Activated CD4-positive, alpha-beta memory T cell treated with anti-CD3 and anti-CD28 coated beads for 36 hours (primary cell): ENCODE data around the gene RFFL. TPM values are rescaled to one million over a fixed set of nuclear protein-coding genes. Genes with fewer than 3 reads are reported as not detected.

Source experiments
- CTCF ChIA-PET: fragments of 350-600 bp; sonication (Branson Sonifier 250); formaldehyde crosslinking; loops from one replicate; lab custom pipeline; 2021; ENCODE audit warnings: antibody characterized with exemption, inconsistent platforms; lab: Charles Lee
- POLR2A ChIA-PET: fragments of 350-600 bp; sonication (Branson Sonifier 250); formaldehyde crosslinking; loops from one replicate; lab custom pipeline; 2021; ENCODE audit warnings: antibody characterized with exemption; lab: Charles Lee
- DNase-seq: peaks from one replicate; pipeline ENCODE4 v3.0.0-alpha.2; 2020
- H3K27ac Mint-ChIP-seq: one replicate; pipeline ENCODE4 v1.8.0; 2021; ENCODE audit warnings: mixed read lengths
- H3K27me3 Mint-ChIP-seq: one replicate; pipeline ENCODE4 v1.8.0; 2021; ENCODE audit warnings: mixed read lengths
- H3K36me3 Mint-ChIP-seq: one replicate; pipeline ENCODE4 v1.8.0; 2021; ENCODE audit warnings: mixed read lengths
- H3K4me1 Mint-ChIP-seq: one replicate; pipeline ENCODE4 v1.8.0; 2021; ENCODE audit warnings: low read depth, mixed read lengths
- H3K4me3 Mint-ChIP-seq: one replicate; pipeline ENCODE4 v1.8.0; 2021; ENCODE audit warnings: mild to moderate bottlenecking, mixed read lengths
- H3K9me3 Mint-ChIP-seq: one replicate; pipeline ENCODE4 v1.8.0; 2021; ENCODE audit warnings: mixed read lengths
- intact Hi-C: fragments of 100-400 bp; cut with micrococcal nuclease; formaldehyde crosslinking; loops from one replicate; pipeline ENCODE4 v1.15.1; 2023
- total RNA-seq, 2 experiments: library from RNA; stranded (reverse); gene quantifications; one replicate each; pipeline ENCODE4 v1.2.3, GENCODE V29; 2021

Gene RFFL
- total RNA-seq, 2 experiments from 2014 or later, result 30.5 to 32.8 TPM

- H3K4me3 Mint-ChIP-seq, result no peak overlapping the region
- peaks cover 51% of the 10 kb centered on the region for H3K36me3 Mint-ChIP-seq
- ChIA-PET POLR2A (no interaction called here), CTCF (interaction anchor here (1.0 kb wide), 1 partner anchor 130 kb away, joined by 4 read pairs; the partner anchor contains the start of gene RAD51D)
- H3K4me1 Mint-ChIP-seq, result peaks cover 9% of the 10 kb centered on the region
- H3K27ac Mint-ChIP-seq, result no peak overlapping the region
- H3K9me3 Mint-ChIP-seq, result no peaks in the 10 kb centered on the region
- DNase-seq, result no peak
- H3K27me3 Mint-ChIP-seq, result no peaks in the 10 kb centered on the region
- intact Hi-C loops, result no loop called here
Measured at GRCh38 chr17:34989473-34989872, 74.0 kb downstream of the RFFL start.

- ChIA-PET CTCF (no interaction called here), POLR2A (no interaction called here)
- intact Hi-C loops, result no loop called here
- Mint-ChIP-seq H3K4me3 (no peak overlapping the region), H3K27me3 (no peaks in the 10 kb centered on the region), H3K36me3 (peaks cover 50% of the 10 kb centered on the region), H3K9me3 (no peaks in the 10 kb centered on the region), H3K4me1 (peaks cover 18% of the 10 kb centered on the region), H3K27ac (no peak overlapping the region)
- no peak for DNase-seq
Measured at GRCh38 chr17:34988644-34989043, 74.9 kb downstream of the RFFL start.

- DNase-seq, result no peak
- H3K4me1 Mint-ChIP-seq, result peaks cover 31% of the 10 kb centered on the region
- CTCF ChIA-PET, result no interaction called here
- no peaks in the 10 kb centered on the region for H3K27me3 Mint-ChIP-seq
- H3K27ac Mint-ChIP-seq, result no peak overlapping the region
- peaks cover 44% of the 10 kb centered on the region for H3K36me3 Mint-ChIP-seq
- intact Hi-C loops, result no loop called here
- no peaks in the 10 kb centered on the region for H3K9me3 Mint-ChIP-seq
- no peak overlapping the region for H3K4me3 Mint-ChIP-seq
- POLR2A ChIA-PET, result no interaction called here
Measured at GRCh38 chr17:34987232-34987631, 76.3 kb downstream of the RFFL start.

GRCh38 chr17:34981538-34982241, 81.8 kb downstream of the RFFL start:
- ChIA-PET CTCF (interaction anchor here (0.7 to 5.1 kb wide), 8 partner anchors 17 to 439 kb away, joined by 3 to 30 read pairs (median 4); partner anchors contain the start of gene RAD51D), POLR2A (interaction anchor here (1.1 to 3.4 kb wide), 5 partner anchors 20 to 137 kb away, joined by 3 to 13 read pairs (median 6); partner anchors contain the start of genes CCT6B and ZNF830)
- Mint-ChIP-seq H3K36me3 (peaks cover 16% of the 10 kb centered on the region), H3K27ac (peak overlapping the region; percentile 91), H3K4me3 (peak overlapping the region; percentile 80), H3K4me1 (peaks cover 52% of the 10 kb centered on the region), H3K9me3 (no peaks in the 10 kb centered on the region), H3K27me3 (no peaks in the 10 kb centered on the region)
- DNase-seq, result no peak
- intact Hi-C loops, result loop anchor here (2.0 to 5.0 kb wide), 6 partner anchors 41 to 556 kb away; partner anchors contain the start of genes RAD51D, RFFL and SLFN12L

GRCh38 chr17:34980681-34981537, 82.6 kb downstream of the RFFL start:
- Mint-ChIP-seq H3K36me3 (peaks cover 10% of the 10 kb centered on the region), H3K9me3 (no peaks in the 10 kb centered on the region), H3K27ac (peak overlapping the region; percentile 93), H3K4me1 (peaks cover 52% of the 10 kb centered on the region), H3K4me3 (peak overlapping the region; percentile 90), H3K27me3 (no peaks in the 10 kb centered on the region)
- ChIA-PET CTCF (interaction anchor here (0.6 to 5.1 kb wide), 9 partner anchors 17 to 438 kb away, joined by 3 to 30 read pairs (median 3); partner anchors contain the start of gene RAD51D), POLR2A (interaction anchor here (0.8 to 3.4 kb wide), 9 partner anchors 13 to 394 kb away, joined by 3 to 13 read pairs (median 4); partner anchors contain the start of genes CCT6B, RFFL and ZNF830)
- intact Hi-C loops, result loop anchor here (1.0 to 5.0 kb wide), 7 partner anchors 41 to 556 kb away; partner anchors contain the start of genes RAD51D, RFFL and SLFN12L
- peak; percentile 78 for DNase-seq

GRCh38 chr17:34980353-34980680, 83.2 kb downstream of the RFFL start, which contains the start of gene LIG3:
Gene LIG3 (plus strand): TSS chr17:34980512. CDS start chr17:34983006, 2,494 bp downstream.
- peaks cover 52% of the 10 kb centered on the region for H3K4me1 Mint-ChIP-seq

GRCh38 chr17:34979650-34980352, 83.7 kb downstream of the RFFL start:
- Mint-ChIP-seq H3K9me3 (no peaks in the 10 kb centered on the region), H3K4me3 (peak overlapping the region; percentile 90), H3K27me3 (no peaks in the 10 kb centered on the region), H3K27ac (peak overlapping the region; percentile 93), H3K36me3 (peaks cover 10% of the 10 kb centered on the region), H3K4me1 (peaks cover 52% of the 10 kb centered on the region)
- POLR2A ChIA-PET, result interaction anchor here (0.8 to 3.4 kb wide), 7 partner anchors 12 to 395 kb away, joined by 3 to 13 read pairs (median 4); partner anchors contain the start of genes CCT6B, RFFL and ZNF830
- CTCF ChIA-PET, result interaction anchor here (0.6 to 5.1 kb wide), 5 partner anchors 17 to 342 kb away, joined by 3 to 30 read pairs (median 4); partner anchors contain the start of gene RAD51D
- intact Hi-C loops, result loop anchor here (1.0 to 5.0 kb wide), 7 partner anchors 42 to 558 kb away; partner anchors contain the start of genes RAD51D, RFFL and SLFN12L
- DNase-seq, result no peak

More at GRCh38 chr17:34980353-34980680, 83.2 kb downstream of the RFFL start, which contains the start of gene LIG3:
- DNase-seq, result peak; percentile 97
- H3K27ac Mint-ChIP-seq, result peak within 1 kb of the TSS; percentile 93
- H3K27me3 Mint-ChIP-seq, result no peaks in the 10 kb centered on the region
- H3K36me3 Mint-ChIP-seq, result peaks cover 10% of the 10 kb centered on the region
- intact Hi-C loops, result loop anchor here (1.0 to 5.0 kb wide), 7 partner anchors 42 to 557 kb away; partner anchors contain the start of genes RAD51D, RFFL and SLFN12L
- H3K9me3 Mint-ChIP-seq, result no peaks in the 10 kb centered on the region
- CTCF ChIA-PET, result interaction anchor here (0.6 to 5.1 kb wide), 3 partner anchors 108 to 139 kb away, joined by 3 to 30 read pairs (median 14); partner anchors contain the start of gene RAD51D
- POLR2A ChIA-PET, result interaction anchor here (0.8 to 3.4 kb wide), 7 partner anchors 12 to 395 kb away, joined by 3 to 13 read pairs (median 4); partner anchors contain the start of genes CCT6B, RFFL and ZNF830
- H3K4me3 Mint-ChIP-seq, result peak within 1 kb of the TSS; percentile 90

- Mint-ChIP-seq H3K9me3 (no peaks in the 10 kb centered on the region), H3K27me3 (no peaks in the 10 kb centered on the region), H3K4me1 (peaks cover 54% of the 10 kb centered on the region), H3K27ac (peak overlapping the region; percentile 93), H3K4me3 (no peak overlapping the region), H3K36me3 (peaks cover 7% of the 10 kb centered on the region)
- intact Hi-C loops, result no loop called here
- CTCF ChIA-PET, result interaction anchor here (0.6 to 5.1 kb wide), 4 partner anchors 18 to 140 kb away, joined by 3 to 30 read pairs (median 4); partner anchors contain the start of gene RAD51D
- DNase-seq, result no peak
- POLR2A ChIA-PET, result interaction anchor here (1.9 to 3.4 kb wide), 2 partner anchors 18 to 67 kb away, joined by 4 to 13 read pairs; partner anchors contain the start of genes CCT6B and ZNF830
Measured at GRCh38 chr17:34979153-34979552, 84.4 kb downstream of the RFFL start.

GRCh38 chr17:34974794-34975785, 88.4 kb downstream of the RFFL start:
- H3K4me3 Mint-ChIP-seq, result no peak overlapping the region
- no peak for DNase-seq
- H3K27me3 Mint-ChIP-seq, result no peaks in the 10 kb centered on the region
- ChIA-PET CTCF (interaction anchor here (1.2 kb wide), 1 partner anchor 22 kb away, joined by 3 read pairs; no protein-coding TSS in a partner anchor), POLR2A (interaction anchor here (1.2 to 1.6 kb wide), 2 partner anchors 14 to 89 kb away, joined by 4 to 5 read pairs; partner anchors contain the start of gene RFFL)
- H3K36me3 Mint-ChIP-seq, result no peaks in the 10 kb centered on the region
- no peaks in the 10 kb centered on the region for H3K9me3 Mint-ChIP-seq
- intact Hi-C loops, result no loop called here
- peaks cover 23% of the 10 kb centered on the region for H3K4me1 Mint-ChIP-seq
- H3K27ac Mint-ChIP-seq, result peak overlapping the region; percentile 47
